Keratinocyte (primary cell): ENCODE data around the gene HIVEP1. TPM values are rescaled to one million over a fixed set of nuclear protein-coding genes. Genes with fewer than 3 reads are reported as not detected.
A peak's percentile ranks its signal among the peaks of the same experiment; 100 is the strongest.

Experiments used
- DNase-seq: peaks from one replicate; pipeline ENCODE4 v3.0.0-alpha.2; 2011; ENCODE audit warnings: low read depth, missing footprints, low spot score
- FAIRE-seq: peaks from 2 replicates; lab custom pipeline; 2011; peaks lifted over from hg19 to GRCh38; lab: Jason Lieb, UNC
- H2AFZ ChIP-seq: 2 replicates; pipeline ENCODE4 v1.6.0; 2012; ENCODE audit warnings: low read length, control low read depth, inconsistent platforms; ENCODE audit not compliant: control insufficient read depth
- H3K27ac ChIP-seq: 2 replicates; pipeline ENCODE4 v1.5.1; 2011; ENCODE audit warnings: low read length; ENCODE audit not compliant: control insufficient read depth, insufficient read depth
- H3K27me3 ChIP-seq: 3 replicates; pipeline ENCODE4 v1.6.0; 2011; ENCODE audit warnings: low read length; ENCODE audit not compliant: control insufficient read depth, insufficient read depth; ENCODE audit errors: extremely low read depth
- H3K36me3 ChIP-seq, 2 experiments: 2 replicates in 1 of 2; 3 replicates in 1 of 2; pipeline ENCODE4 v1.5.1; 2011; ENCODE audit warnings: low read length in 2 of 2, mild to moderate bottlenecking in 1 of 2; ENCODE audit not compliant: control insufficient read depth in 2 of 2, insufficient read depth in 2 of 2; ENCODE audit errors: extremely low read depth in 1 of 2
- H3K4me1 ChIP-seq: 3 replicates; pipeline ENCODE4 v1.5.1; 2011; ENCODE audit warnings: low read length; ENCODE audit not compliant: control insufficient read depth, insufficient read depth; ENCODE audit errors: extremely low read depth
- H3K4me2 ChIP-seq: 3 replicates; pipeline ENCODE4 v1.6.0; 2011; ENCODE audit warnings: low read depth, low read length; ENCODE audit not compliant: control insufficient read depth, insufficient read depth; ENCODE audit errors: extremely low read depth
- H3K4me3 ChIP-seq, 3 experiments: fragments of 200-600 bp in 1 of 3; sonication (generic) in 1 of 3; 2 replicates in 2 of 3; 3 replicates in 1 of 3; pipeline ENCODE4 v1.5.1; 2011 to 2016; ENCODE audit warnings: low read length in 3 of 3, mild to moderate bottlenecking in 3 of 3, control low read depth in 2 of 3, inconsistent platforms in 1 of 3, low read depth in 1 of 3, mixed read lengths in 1 of 3, mixed run types in 1 of 3, moderate library complexity in 1 of 3; ENCODE audit not compliant: control insufficient read depth in 2 of 3, insufficient read depth in 2 of 3; ENCODE audit errors: extremely low read depth in 1 of 3
- H3K79me2 ChIP-seq: 2 replicates; pipeline ENCODE4 v1.6.0; 2012; ENCODE audit warnings: low read length; ENCODE audit not compliant: control insufficient read depth, insufficient read depth
- H3K9ac ChIP-seq: 3 replicates; pipeline ENCODE4 v1.6.0; 2011; ENCODE audit warnings: low read length; ENCODE audit not compliant: control insufficient read depth, insufficient read depth; ENCODE audit errors: extremely low read depth
- H3K9me1 ChIP-seq: 3 replicates; pipeline ENCODE4 v1.6.0; 2011; ENCODE audit warnings: low read length; ENCODE audit not compliant: control insufficient read depth, insufficient read depth; ENCODE audit errors: extremely low read depth
- H3K9me3 ChIP-seq: 2 replicates; pipeline ENCODE4 v1.5.1; 2012; ENCODE audit warnings: low read depth, low read length; ENCODE audit not compliant: control insufficient read depth
- H4K20me1 ChIP-seq: 3 replicates; pipeline ENCODE4 v1.6.0; 2011; ENCODE audit warnings: low read length; ENCODE audit not compliant: control insufficient read depth, insufficient read depth; ENCODE audit errors: extremely low read depth
- EZH2 ChIP-seq: IDR thresholded peaks from one replicate; pipeline ENCODE4 v1.6.1; 2012; ENCODE audit warnings: inconsistent platforms, mild to moderate bottlenecking, low read length, moderate library complexity
- dilution Hi-C: fragments of 300-500 bp; cut with MboI; formaldehyde crosslinking; loops from one replicate; pipeline ENCODE4 v1.7.0; 2020; ENCODE audit warnings: low sequenced_read_pairs; ENCODE audit not compliant: extremely low pct_ligation_motif_present
- polyA plus RNA-seq, 5 experiments: library from polyadenylated mRNA; depleted of rRNA in 3 of 5; stranded (reverse) in 3 of 5; stranded (forward) in 1 of 5; unstranded in 1 of 5; fragments of >200 nt; gene quantifications; 1 replicate in 1 of 5; 2 replicates in 3 of 5; 3 replicates in 1 of 5; pipeline versions ENCODE4 v1.2.1 to v1.2.3, GENCODE V29; 2011 to 2012; ENCODE audit warnings: missing spikeins in 2 of 5, low read depth in 1 of 5, low replicate concordance in 1 of 5
- TF ChIP-seq, protein P1 (sequence below), 3 experiments: IDR thresholded peaks in 1 of 3; conservative IDR thresholded peaks in 1 of 3; optimal IDR thresholded peaks in 1 of 3; 2 replicates in 2 of 3; 3 replicates in 1 of 3; pipeline versions ENCODE3 to v1.5.1; 2011; ENCODE audit warnings: low read length in 3 of 3, mild to moderate bottlenecking in 3 of 3, moderate library complexity in 2 of 3, control low read depth in 1 of 3, inconsistent platforms in 1 of 3; ENCODE audit not compliant: insufficient read depth in 2 of 3; ENCODE audit errors: extremely low read depth in 1 of 3

The HIVEP1 gene
- polyA plus RNA-seq, 1 donor (not counting 4 experiments of a cell fraction or from before 2014, with no cell fraction given): 13.7 TPM

- Histone ChIP-seq H3K27ac (no peak overlapping the region), H3K4me3 (no peak overlapping the region), H3K4me1 (peaks cover 5% of the 10 kb centered on the region), H4K20me1 (no peaks in the 10 kb centered on the region), H3K79me2 (no peaks in the 10 kb centered on the region), H3K9me3 (no peaks in the 10 kb centered on the region), H3K9ac (no peak overlapping the region), H3K27me3 (no peaks in the 10 kb centered on the region), H3K9me1 (no peaks in the 10 kb centered on the region), H3K4me2 (no peak overlapping the region), H2AFZ (no peak overlapping the region), H3K36me3 (peaks cover 0 to 2% of the 10 kb centered on the region in 2 experiments)
- TF ChIP-seq EZH2: no peak
- TF ChIP-seq, protein P1, sequence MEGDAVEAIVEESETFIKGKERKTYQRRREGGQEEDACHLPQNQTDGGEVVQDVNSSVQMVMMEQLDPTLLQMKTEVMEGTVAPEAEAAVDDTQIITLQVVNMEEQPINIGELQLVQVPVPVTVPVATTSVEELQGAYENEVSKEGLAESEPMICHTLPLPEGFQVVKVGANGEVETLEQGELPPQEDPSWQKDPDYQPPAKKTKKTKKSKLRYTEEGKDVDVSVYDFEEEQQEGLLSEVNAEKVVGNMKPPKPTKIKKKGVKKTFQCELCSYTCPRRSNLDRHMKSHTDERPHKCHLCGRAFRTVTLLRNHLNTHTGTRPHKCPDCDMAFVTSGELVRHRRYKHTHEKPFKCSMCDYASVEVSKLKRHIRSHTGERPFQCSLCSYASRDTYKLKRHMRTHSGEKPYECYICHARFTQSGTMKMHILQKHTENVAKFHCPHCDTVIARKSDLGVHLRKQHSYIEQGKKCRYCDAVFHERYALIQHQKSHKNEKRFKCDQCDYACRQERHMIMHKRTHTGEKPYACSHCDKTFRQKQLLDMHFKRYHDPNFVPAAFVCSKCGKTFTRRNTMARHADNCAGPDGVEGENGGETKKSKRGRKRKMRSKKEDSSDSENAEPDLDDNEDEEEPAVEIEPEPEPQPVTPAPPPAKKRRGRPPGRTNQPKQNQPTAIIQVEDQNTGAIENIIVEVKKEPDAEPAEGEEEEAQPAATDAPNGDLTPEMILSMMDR (optimal IDR thresholded peaks at IDR 0.05 in 1 of 3, IDR thresholded peaks at IDR 0.05 in 1 of 3, conservative IDR thresholded peaks at IDR 0.05 in 1 of 3; ENCODE audit: extremely low read depth in 1 of 3, insufficient read depth in 2 of 3, low read length in 3 of 3): no peak
- FAIRE-seq: no peak
- dilution Hi-C loops: no loop called here
- DNase-seq: no peak
Measured at GRCh38 chr6:12101048-12101447, 88.9 kb downstream of the HIVEP1 start.

- no peaks in the 10 kb centered on the region for H3K79me2 ChIP-seq
- no peaks in the 10 kb centered on the region for H3K9me1 ChIP-seq
- no peak overlapping the region for H3K27ac ChIP-seq
- H3K4me2 ChIP-seq: no peak overlapping the region
- dilution Hi-C loops: no loop called here
- no peak for TF ChIP-seq EZH2
- no peaks in the 10 kb centered on the region for H3K27me3 ChIP-seq
- H3K4me3 ChIP-seq: no peak overlapping the region
- H3K9me3 ChIP-seq: no peaks in the 10 kb centered on the region
- peaks cover 5% of the 10 kb centered on the region for H3K4me1 ChIP-seq
- H4K20me1 ChIP-seq: no peaks in the 10 kb centered on the region
- no peak overlapping the region for H2AFZ ChIP-seq
- H3K36me3 ChIP-seq: peaks cover 0 to 2% of the 10 kb centered on the region in 2 experiments
- DNase-seq: no peak
- peak; percentile 71 for FAIRE-seq
- no peak overlapping the region for H3K9ac ChIP-seq
Measured at GRCh38 chr6:12101653-12102312, 89.7 kb downstream of the HIVEP1 start.

- no peak overlapping the region for H3K4me2 ChIP-seq
- H3K36me3 ChIP-seq: peaks cover 0 to 2% of the 10 kb centered on the region in 2 experiments
- no peak overlapping the region for H2AFZ ChIP-seq
- no peaks in the 10 kb centered on the region for H3K27me3 ChIP-seq
- dilution Hi-C loops: no loop called here
- no peak overlapping the region for H3K27ac ChIP-seq
- no peaks in the 10 kb centered on the region for H4K20me1 ChIP-seq
- H3K4me1 ChIP-seq: peaks cover 5% of the 10 kb centered on the region
- no peaks in the 10 kb centered on the region for H3K79me2 ChIP-seq
- no peaks in the 10 kb centered on the region for H3K9me1 ChIP-seq
- DNase-seq (no peak), FAIRE-seq (no peak)
- H3K4me3 ChIP-seq: no peak overlapping the region
- TF ChIP-seq, protein P1 (optimal IDR thresholded peaks at IDR 0.05 in 1 of 3, IDR thresholded peaks at IDR 0.05 in 1 of 3, conservative IDR thresholded peaks at IDR 0.05 in 1 of 3; ENCODE audit: extremely low read depth in 1 of 3, insufficient read depth in 2 of 3, low read length in 3 of 3): no peak
- TF ChIP-seq EZH2: no peak
- no peak overlapping the region for H3K9ac ChIP-seq
- no peaks in the 10 kb centered on the region for H3K9me3 ChIP-seq
Measured at GRCh38 chr6:12102350-12102749, 90.2 kb downstream of the HIVEP1 start.
